WERI-Rb-1 (cell line): ENCODE data around the gene MARCHF2.

ENCODE experiments used
- DNase-seq: peaks from one replicate; pipeline ENCODE4 v3.0.0-alpha.2; 2020
- H3K27ac ChIP-seq: fragments of 250-450 bp; sonication (Bioruptor Pico); 2 replicates; pipeline ENCODE4 v1.5.1; 2020; ENCODE audit warnings: mild to moderate bottlenecking, moderate library complexity
- H3K27me3 ChIP-seq: fragments of 250-450 bp; sonication (Bioruptor Pico); 2 replicates; pipeline ENCODE4 v1.5.1; 2021; ENCODE audit warnings: mild to moderate bottlenecking, low read depth, moderate library complexity; ENCODE audit not compliant: insufficient read depth, severe bottlenecking
- H3K36me3 ChIP-seq: fragments of 250-450 bp; sonication (Bioruptor Pico); 2 replicates; pipeline ENCODE4 v1.5.1; 2020; ENCODE audit warnings: mild to moderate bottlenecking, moderate library complexity
- H3K4me3 ChIP-seq: 2 replicates; pipeline ENCODE4 v1.5.1; 2011; ENCODE audit warnings: low read depth, mild to moderate bottlenecking, control low read depth, low read length
- H3K9me3 ChIP-seq: fragments of 250-450 bp; sonication (Bioruptor Pico); 2 replicates; pipeline ENCODE4 v1.5.1; 2021; ENCODE audit warnings: mild to moderate bottlenecking, moderate library complexity; ENCODE audit not compliant: severe bottlenecking
- CTCF ChIP-seq: IDR thresholded peaks from 2 replicates; pipeline ENCODE4 v1.5.1; 2011; ENCODE audit warnings: low read depth, mild to moderate bottlenecking, control low read depth, inconsistent platforms, low read length

The MARCHF2 gene

GRCh38 chr19:8460516-8461298, 47.6 kb downstream of the MARCHF2 start:
- no peaks in the 10 kb centered on the region for H3K27me3 ChIP-seq
- no peaks in the 10 kb centered on the region for H3K9me3 ChIP-seq
- no peak overlapping the region for H3K27ac ChIP-seq
- H3K36me3 ChIP-seq: peaks cover 97% of the 10 kb centered on the region
- no peak for TF ChIP-seq CTCF
- H3K4me3 ChIP-seq: no peak overlapping the region
- DNase-seq: no peak

GRCh38 chr19:8461376-8461775, 48.3 kb downstream of the MARCHF2 start:
- H3K27ac ChIP-seq: no peak overlapping the region
- no peak for TF ChIP-seq CTCF
- no peaks in the 10 kb centered on the region for H3K27me3 ChIP-seq
- no peak for DNase-seq
- no peak overlapping the region for H3K4me3 ChIP-seq
- H3K36me3 ChIP-seq: peaks cover 98% of the 10 kb centered on the region
- H3K9me3 ChIP-seq: no peaks in the 10 kb centered on the region

DNA sequence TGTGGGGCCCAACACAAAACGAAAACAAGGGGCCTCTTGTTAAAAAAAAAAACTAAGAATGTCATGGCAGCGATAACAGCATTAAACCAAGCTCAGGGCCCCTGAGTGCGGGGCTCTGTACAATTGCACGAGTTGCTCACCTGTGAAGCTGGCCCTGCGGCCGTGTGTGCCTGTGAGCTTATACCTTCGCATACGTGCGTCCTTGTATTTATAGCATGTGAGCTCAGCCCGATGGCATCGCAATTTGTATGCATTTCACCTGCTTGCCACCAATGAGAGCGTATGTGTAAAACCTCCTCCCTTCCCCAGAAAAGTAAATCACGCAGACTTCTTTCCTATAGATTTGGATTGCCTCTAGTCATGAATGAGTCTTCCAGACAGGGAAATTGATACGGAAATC, 48.8 kb downstream of the MARCHF2 start:
- H3K9me3 ChIP-seq: no peaks in the 10 kb centered on the region
- H3K4me3 ChIP-seq: no peak overlapping the region
- no peaks in the 10 kb centered on the region for H3K27me3 ChIP-seq
- peaks cover 98% of the 10 kb centered on the region for H3K36me3 ChIP-seq
- no peak for DNase-seq
- H3K27ac ChIP-seq: no peak overlapping the region
- TF ChIP-seq CTCF: no peak

DNA sequence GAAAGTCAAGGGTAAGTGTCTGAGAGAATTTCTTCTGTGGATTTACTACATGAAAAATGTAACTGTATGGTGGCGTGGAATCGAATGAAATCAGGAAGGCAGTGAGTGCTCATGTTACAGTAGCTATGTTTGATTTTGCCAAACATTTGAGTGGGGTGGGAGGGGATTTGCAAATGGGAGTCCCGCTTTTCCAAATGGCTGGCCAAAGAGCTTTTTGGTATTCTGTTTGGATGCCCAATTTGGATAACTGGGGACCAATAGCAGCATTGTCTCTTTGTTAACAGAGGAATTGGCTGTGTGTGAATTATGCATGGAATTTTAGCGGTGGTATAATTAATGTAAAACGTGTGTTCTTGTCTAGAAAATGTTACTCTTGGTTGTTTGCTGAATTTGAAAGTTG, 49.5 kb downstream of the MARCHF2 start:
- Histone ChIP-seq H3K27ac (no peak overlapping the region), H3K36me3 (peaks cover 98% of the 10 kb centered on the region), H3K9me3 (no peaks in the 10 kb centered on the region), H3K4me3 (no peak overlapping the region), H3K27me3 (no peaks in the 10 kb centered on the region)
- no peak for TF ChIP-seq CTCF
- DNase-seq: no peak

DNA sequence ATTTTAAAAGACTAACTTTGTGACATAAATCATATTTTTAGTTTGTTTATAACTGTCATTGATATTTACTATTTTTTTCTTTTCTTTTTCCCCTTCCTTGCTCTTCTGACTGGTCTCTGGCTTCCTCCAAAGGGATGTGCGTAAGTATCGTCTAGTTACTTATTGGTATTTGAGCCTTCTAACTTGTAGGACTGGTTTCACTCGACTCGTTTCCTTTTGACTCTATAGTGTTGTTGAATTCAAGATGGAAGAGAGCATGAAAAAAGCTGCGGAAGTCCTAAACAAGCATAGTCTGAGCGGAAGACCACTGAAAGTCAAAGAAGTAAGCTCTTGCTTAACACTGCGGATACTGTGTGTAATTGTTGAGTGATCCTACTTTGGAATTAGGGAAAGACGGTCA, 50.3 kb downstream of the MARCHF2 start:
- H3K27me3 ChIP-seq: no peaks in the 10 kb centered on the region
- H3K36me3 ChIP-seq: peaks cover 98% of the 10 kb centered on the region
- no peak overlapping the region for H3K27ac ChIP-seq
- no peak for TF ChIP-seq CTCF
- no peak for DNase-seq
- H3K9me3 ChIP-seq: no peaks in the 10 kb centered on the region
- H3K4me3 ChIP-seq: no peak overlapping the region

GRCh38 chr19:8466018-8466417, 52.9 kb downstream of the MARCHF2 start:
- no peak for DNase-seq
- Histone ChIP-seq H3K9me3 (no peaks in the 10 kb centered on the region), H3K27ac (no peak overlapping the region), H3K4me3 (no peak overlapping the region), H3K27me3 (no peaks in the 10 kb centered on the region), H3K36me3 (peaks cover 98% of the 10 kb centered on the region)
- TF ChIP-seq CTCF: no peak
